Neural progenitor cell (in vitro differentiated cells): Measurements from ENCODE around the gene MFAP3L.

ENCODE experiments used
- CTCF ChIP-seq: fragments of 200-600 bp; sonication (generic); IDR thresholded peaks from 2 replicates; pipeline ENCODE4 v1.5.1; 2017; ENCODE audit warnings: antibody characterized with exemption, mild to moderate bottlenecking
- EZH2 ChIP-seq: fragments of 200-600 bp; sonication (generic); IDR thresholded peaks from 2 replicates; pipeline ENCODE4 v1.6.1; 2017; ENCODE audit warnings: antibody characterized with exemption, mild to moderate bottlenecking, moderate library complexity
- EZH2phosphoT487 ChIP-seq: fragments of 200-600 bp; sonication (generic); IDR thresholded peaks from 2 replicates; pipeline ENCODE4 v1.6.1; 2017; ENCODE audit warnings: antibody characterized with exemption

GRCh38 chr4:170022211-170022610 is 4.0 kb downstream of the MFAP3L start:
- TF ChIP-seq CTCF (no peak), EZH2 (no peak), EZH2phosphoT487 (no peak)
